SK-MEL-5 (cell line): Measurements from ENCODE around the gene PLD6. TPM values are rescaled to one million over a fixed set of nuclear protein-coding genes. Genes with fewer than 3 reads are reported as not detected.
A peak's percentile ranks its signal among the peaks of the same experiment; 100 is the strongest.
"Not testable (repeated sequence)": the region's sequence is repeated elsewhere in the genome, so short reads cannot be mapped to it uniquely, and the experiment has no call there.

Experiments used
- DNase-seq: peaks from one replicate; pipeline ENCODE4 v3.0.0-alpha.2; 2016; ENCODE audit warnings: low read depth, low spot score
- in situ Hi-C: cut with HindIII; loops from 2 replicates; pipeline ENCODE4 v1.10.0; 2016; ENCODE audit warnings: low sequenced_read_pairs, high pct_unique_total_duplicates, low pct_unique_long_range_greater_than_20kb
- total RNA-seq: library from RNA; depleted of rRNA; stranded (reverse); fragments of >200 nt; shearing (Covaris generic); gene quantifications from 2 replicates; pipeline ENCODE4 v1.2.3, GENCODE V29; 2014

Gene PLD6
- total RNA-seq, 1 experiment from 2014 or later, result 4.7 TPM

GRCh38 chr17:17186551-17187505, 19.3 kb downstream of the PLD6 start:
- in situ Hi-C loops, result no loop called here
- DNase-seq, result peak; percentile 14

- no peak for DNase-seq
- in situ Hi-C loops, result no loop called here
Measured at GRCh38 chr17:17186051-17186450, 20.1 kb downstream of the PLD6 start.

DNA sequence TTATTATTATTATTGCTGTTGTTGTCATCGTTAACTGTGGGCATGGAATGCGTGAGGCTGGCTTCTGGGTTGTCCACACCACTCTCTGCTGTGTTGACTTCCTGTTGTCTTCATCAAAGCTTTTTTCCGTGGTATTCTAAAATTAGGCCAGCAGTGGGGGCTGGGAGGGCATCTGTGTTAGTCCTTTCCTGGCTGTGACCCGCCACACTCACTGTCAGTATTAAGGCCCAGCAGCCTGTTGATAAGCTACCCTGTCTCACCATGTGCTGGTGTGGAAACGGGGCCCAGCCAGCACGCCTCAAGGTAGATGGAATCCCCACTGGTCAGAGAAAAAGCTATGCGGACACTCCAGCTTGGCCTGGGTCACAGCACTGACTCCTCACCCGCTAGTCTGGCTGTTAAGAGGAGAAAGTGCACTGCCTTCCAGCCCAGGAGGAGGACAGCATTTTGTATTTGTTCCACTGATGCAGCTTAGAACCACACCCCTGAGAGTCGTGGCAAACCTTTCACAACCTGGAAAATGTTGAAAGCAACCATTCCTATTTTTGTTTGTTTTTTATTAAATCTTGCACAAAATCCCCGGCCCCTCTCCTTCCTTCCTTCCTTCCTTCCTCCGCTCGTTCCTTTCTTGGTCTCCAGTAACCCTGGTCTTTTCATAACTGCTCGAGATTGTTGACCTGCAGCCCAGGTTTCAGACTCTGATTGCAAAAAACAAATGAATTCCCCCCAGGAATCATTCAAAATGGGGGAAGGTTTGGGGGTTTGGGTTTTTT, 21.0 kb downstream of the PLD6 start:
- DNase-seq, in situ Hi-C loops: not testable (repeated sequence)

GRCh38 chr17:17183744-17184143, 22.4 kb downstream of the PLD6 start:
- in situ Hi-C loops, result no loop called here
- DNase-seq, result no peak

GRCh38 chr17:17182598-17183136, 23.5 kb downstream of the PLD6 start:
- in situ Hi-C loops, result no loop called here
- DNase-seq, result no peak

- in situ Hi-C loops, result no loop called here
Measured at GRCh38 chr17:17181666-17182597, 24.2 kb downstream of the PLD6 start.

DNA sequence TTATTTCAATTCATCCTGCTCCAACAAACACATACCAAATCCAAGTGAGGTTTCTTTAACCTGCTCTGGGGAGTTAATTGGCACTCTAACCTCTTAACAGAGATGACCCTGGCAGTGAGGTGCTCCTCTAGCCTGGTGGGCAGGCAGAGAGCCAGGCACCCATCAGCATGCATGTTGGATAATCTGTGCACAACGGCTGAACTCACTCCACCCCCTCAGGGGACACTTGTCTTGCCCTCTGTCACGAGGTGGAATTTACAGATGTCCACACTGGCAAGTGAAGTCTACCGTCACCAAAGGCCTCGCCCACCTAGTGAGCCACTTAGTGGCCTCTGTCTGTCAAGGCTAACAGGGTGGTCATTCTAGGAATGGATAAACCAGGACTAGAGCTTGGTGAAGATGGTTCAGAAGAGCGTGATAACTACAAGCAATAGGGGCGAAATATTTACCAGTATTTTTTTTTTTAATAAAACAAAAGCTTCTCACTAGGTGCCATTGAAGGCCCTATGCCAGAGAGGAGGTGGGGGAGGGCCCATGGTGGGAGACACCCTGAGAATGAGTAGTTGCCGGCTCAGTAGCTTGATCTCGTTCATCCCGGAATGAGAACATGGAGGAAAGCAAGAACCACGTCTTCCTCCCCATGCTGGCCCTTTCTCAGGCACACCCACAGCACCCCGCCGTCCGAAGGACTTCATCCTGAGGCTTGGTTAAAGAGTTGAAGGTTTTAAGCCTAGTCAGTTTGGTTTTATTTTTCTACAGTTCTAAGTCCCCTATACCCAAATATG, 25.2 kb downstream of the PLD6 start:
- in situ Hi-C loops, result no loop called here
- no peak for DNase-seq

More at GRCh38 chr17:17181666-17182597, 24.2 kb downstream of the PLD6 start:
- DNase-seq, result no peak

DNA sequence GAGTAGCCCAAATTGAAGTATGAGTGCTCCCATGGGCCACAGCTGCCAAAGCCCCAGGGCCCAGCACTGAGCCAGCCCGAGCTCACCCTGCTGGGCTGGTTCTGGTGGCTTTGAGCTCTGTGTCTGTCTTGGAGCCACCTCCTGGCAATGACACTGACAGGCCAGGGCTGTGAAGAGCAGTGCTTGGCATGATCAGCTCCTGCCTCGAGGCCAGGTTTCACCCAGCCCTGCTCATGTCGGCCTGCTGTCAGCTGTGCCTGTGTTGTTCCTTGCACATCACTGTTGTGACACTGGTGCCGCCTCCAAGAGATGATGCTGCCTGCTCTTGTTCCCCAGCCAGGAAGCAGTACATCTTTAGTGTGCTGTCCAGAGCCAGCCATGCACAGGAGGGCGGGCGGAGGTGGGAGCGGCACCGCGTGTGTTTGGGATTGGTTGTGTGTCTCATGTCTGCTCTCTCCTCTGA, 26.0 kb downstream of the PLD6 start:
- no peak for DNase-seq
- in situ Hi-C loops, result no loop called here

DNA sequence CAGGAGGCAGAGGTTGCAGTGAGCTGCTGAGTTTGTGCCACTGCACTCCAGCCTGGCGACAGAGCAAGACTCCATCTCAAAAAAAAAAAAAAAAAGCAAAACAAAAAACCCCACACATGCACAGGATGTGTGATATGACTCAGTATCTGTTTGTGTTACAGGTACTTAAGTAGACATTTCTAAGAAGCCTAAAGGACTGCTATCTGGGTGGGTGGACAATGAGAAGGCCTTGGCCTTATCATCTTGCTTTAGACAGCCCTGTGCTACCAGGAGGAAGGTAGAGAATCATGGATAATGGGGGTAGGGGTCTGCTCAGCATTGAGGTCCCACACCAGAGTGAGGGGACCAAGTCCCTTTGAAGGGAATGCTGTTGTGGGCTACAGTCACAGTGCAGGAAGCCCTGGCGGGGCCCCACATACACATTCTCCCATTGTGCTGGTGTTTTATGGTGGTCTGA, 26.7 kb downstream of the PLD6 start:
- DNase-seq, result no peak

GRCh38 chr17:17177176-17177575, 29.0 kb downstream of the PLD6 start:
- in situ Hi-C loops, result no loop called here
- DNase-seq, result no peak

More for the DNA sequence above, 26.7 kb downstream of the PLD6 start:
- in situ Hi-C loops, result no loop called here

GRCh38 chr17:17176341-17176740, 29.8 kb downstream of the PLD6 start:
- no peak for DNase-seq
- in situ Hi-C loops, result no loop called here

- no peak for DNase-seq
- in situ Hi-C loops, result no loop called here
Measured at GRCh38 chr17:17175917-17176316, 30.2 kb downstream of the PLD6 start.

GRCh38 chr17:17175340-17175739, 30.8 kb downstream of the PLD6 start:
- in situ Hi-C loops, result no loop called here
- no peak for DNase-seq

GRCh38 chr17:17173921-17174320, 32.2 kb downstream of the PLD6 start:
- in situ Hi-C loops, result no loop called here
- no peak for DNase-seq

DNA sequence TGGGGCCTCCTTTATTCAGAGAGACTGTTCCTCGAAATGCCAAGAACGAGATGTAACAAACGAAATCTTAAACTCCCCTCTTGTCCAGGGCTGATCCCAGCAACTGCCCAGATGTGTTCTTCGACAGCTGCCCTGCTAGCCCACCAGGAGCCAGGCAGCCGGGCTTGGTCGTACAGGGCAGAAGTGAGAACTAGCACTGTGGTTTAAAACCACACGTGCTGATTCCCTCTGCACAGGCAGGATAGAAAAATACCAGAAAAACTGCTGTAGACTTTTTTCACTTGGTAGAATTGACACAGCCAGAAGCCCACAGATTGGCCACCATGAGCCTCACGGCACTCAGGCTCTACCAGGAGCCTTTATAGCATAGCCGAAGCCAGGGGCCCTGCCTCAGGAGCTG, 33.1 kb downstream of the PLD6 start:
- in situ Hi-C loops, result no loop called here
- DNase-seq, result no peak
